ENCODE results near the gene VAC14.

The VAC14 gene

DNA sequence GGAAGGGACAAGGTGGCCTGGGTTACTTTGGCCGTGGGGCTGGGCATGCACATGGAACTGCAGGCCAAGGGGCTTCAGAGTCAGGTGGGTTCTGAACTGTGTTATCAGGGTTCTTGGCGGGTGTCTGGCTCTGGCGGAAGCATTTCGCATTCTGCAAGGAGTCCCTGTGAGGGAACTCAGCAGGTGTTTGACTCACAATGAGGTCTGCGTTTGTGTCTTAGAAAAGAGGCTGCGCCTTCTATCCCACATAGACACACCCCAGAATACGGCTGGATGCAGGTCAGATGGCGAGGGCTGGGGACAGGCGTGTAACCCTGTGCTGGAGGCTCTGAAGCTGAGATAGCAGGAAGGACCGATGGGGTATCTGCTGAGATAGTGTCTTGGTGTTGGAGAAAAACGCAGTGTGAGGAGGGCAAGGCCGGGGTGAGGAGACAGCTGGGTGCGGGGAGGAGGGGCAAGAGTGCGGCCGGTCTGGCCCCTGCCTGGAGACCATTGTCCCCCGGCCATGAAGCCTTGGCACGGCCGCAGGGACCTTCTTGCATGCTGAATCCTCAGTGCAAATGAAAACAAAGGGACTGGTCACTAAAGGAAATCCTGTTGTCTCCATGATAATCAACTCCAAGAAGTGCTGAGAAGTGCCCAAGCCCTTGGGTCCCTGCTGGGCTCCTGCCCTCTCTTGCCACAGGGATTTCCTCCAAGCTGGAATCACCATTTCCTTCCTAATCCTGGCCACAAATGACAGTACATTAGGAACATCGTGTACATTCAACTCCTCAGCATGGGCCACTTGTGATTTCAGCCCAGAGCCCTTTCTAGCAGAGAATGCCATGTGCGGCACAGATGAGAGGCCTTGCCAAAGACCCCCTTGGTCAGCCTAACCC lies 92.4 kb downstream of the VAC14 start:
- DNase-seq (ENCODE audit: low read depth): no peak

DNA sequence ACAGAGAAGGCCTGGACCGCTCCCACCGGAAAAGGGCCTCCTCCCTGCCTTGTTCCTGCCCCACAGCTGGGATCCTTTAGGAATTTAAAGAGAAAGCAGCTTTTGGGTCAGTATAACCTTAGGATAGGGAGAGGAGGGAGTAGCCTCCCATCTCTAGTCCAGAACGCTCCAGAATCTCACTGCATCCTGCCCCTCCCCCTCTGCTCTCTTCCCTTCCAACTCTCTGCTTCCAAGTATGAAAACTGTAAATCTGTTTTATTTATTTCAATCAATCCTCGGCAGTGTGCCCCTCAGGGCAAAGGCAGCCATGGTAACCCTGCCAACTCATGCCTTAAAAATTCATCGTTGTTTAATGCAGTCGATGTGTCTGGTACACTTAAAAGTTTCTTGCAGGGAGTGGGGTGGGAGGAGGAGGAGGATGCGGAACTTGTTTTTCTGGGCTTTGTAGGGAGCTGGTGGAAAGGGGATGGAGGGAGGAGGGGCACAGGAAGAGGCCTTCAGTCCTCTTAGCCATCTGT lies 94.0 kb downstream of the VAC14 start:
- DNase-seq (ENCODE audit: low read depth): no peak

DNA sequence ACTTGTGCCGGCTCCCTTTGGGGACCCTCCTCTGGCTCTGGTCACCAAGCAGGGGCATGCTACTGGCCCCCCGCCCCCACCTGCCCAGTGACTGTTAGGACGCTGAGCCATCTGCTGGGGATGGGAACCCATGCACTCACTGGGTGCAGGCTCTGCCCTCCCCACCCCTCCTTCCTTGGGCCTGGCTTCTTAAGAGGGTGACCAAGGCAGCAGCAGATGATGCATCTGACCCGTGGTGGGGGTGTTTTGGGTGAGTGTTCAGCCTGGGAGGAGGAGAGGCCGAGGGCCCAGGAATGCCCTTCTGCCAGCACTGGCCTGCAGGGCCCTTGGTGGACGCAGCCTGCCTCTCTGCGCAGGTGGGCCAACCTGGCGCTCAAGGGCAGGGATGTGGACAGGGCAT lies 95.9 kb downstream of the VAC14 start:
- DNase-seq (ENCODE audit: low read depth): no peak

DNA sequence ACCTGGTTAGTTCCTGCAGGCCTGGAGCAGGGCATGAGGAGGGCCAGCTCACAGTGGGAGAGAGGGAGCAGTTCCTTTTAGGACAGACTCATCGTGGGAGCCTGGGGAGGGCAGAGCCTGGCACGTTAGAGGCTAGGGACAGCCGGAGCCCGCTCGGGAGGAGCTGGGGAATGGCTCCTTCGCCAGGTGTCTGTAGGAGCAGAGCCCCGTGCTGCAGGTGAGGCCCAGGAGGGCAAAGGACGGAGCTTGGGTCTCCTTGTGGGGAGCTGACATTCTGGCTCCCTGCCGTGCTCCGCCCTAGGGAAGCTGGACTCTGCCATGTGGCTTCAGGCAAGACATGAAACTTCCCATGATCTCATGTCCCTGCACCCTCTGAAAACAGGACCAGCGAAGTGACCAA lies 96.4 kb downstream of the VAC14 start:
- DNase-seq (ENCODE audit: low read depth): no peak

DNA sequence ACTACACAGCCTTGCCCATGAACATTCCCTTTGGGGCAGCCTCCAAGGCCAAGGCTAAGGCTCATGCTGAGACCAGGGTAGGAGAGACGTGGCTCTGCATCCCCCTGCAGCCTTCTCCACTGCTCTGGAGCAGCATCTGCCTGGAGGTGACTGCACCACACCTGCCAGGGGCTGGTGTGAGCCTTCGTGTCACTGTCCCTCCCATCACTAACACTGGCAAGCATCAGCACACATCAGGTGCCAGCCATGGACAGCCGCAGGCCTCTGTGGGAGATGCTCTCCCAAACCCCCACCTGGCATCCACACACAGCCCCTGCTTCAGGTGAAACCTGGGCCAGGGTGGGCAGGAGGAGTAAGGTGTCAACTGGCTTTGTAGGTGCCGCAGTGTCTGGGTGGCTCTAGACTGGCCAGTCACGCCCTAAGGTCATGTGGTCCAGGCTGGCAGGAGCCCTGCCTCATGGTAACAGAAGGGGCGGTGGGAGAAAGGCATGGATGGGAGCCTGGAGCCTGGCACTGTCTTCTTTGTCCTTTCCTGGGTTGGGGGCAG lies 97.0 kb downstream of the VAC14 start:
- no peak for DNase-seq (ENCODE audit: low read depth)

DNA sequence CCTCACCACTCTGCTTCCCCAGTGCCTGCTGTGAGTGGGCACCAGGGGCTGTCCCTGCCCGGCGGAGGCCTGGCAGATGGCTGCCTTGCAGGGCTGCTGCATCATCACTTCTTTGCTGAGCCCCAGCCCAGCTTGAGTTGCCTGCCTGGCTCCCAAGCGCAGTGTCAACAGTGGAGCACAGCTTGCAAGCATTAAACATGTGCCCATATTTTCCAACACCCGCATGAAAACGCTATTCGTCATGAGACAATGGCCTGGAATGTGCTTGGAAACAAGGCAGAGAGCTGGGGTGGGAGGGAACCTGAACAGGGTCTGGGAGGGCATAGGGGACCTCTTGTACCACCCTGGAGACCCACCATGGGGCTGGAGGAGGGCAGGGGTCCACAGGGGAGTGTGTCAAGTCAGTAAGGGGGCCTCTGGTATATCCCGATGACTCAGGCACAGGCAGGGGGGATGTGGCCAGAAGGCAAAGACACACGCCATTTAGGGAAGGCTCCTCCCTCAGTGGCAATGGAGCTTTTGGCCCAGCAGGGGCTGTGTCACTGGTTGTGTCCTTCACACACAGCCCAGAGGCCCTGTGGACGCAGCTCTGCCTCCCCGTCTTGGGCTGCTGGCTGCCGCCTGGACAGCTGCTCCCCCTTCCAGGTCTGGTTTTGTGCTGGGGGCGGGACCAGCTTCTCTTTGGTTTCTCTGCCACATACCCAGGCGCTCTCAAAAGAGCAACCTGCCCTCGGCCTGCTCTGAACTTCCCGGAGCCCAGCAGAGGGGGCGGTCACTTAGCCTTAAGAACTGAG lies 97.7 kb downstream of the VAC14 start:
- DNase-seq (ENCODE audit: low read depth): no peak

DNA sequence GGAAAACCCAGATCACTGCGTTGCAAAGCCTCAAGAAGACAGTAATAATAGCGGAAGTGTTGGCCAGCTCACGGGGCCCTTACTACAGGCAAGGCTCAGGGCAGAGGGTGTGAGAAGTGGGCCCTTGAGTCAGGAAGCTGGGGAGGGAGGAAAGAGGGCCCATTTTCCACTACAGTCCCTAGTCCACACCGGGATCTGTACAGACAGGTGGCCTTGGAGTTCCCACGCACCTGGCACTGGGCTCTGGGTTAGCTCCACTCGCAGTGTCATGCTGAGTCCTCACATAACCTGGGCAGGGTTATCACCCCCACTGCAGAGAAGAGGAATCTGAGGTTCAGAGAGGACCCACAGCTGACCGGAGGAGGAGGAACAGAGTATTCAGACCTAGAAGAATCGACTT lies 98.3 kb downstream of the VAC14 start:
- DNase-seq (ENCODE audit: low read depth): no peak

DNA sequence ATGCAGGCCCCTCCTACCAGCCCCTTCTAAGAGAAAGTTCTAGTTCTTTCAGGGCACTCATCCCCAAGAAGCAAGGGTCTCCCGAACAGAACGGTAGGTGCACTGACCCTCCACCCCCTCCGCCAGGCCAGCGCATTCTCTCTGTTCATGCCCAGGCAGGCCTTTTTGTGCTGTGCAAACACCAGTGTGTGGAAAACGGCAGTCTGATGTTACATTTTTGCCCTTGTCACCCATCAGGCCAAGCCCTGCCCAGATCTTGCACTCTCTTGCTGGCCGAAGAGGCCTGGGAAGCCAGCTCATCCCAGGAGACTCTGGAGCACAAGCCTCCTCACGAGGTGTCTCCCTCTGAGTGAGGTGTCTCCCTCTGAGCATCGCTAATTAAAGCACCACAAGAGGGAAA lies 99.0 kb downstream of the VAC14 start:
- DNase-seq (ENCODE audit: low read depth): no peak

DNA sequence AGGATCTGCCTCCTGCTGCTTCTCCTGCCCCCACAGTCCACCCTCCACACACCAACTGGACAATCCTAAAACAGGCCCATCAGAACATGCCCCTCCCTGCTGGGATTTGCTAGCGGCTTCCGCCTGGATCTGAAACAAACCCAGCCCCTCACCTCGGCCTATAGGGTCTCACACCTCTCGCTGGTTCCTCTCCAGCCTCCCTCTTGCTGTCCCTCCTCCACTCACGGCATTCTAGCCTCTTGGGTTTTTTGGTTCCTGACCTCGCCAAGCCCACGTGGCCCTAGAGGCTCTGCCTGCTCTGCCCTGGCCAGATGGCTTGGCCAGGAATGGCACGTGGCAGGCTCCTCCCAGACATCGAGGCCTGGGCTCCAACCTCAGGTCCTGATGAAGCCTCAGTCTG lies 99.4 kb downstream of the VAC14 start:
- no peak for DNase-seq (ENCODE audit: low read depth)

DNA sequence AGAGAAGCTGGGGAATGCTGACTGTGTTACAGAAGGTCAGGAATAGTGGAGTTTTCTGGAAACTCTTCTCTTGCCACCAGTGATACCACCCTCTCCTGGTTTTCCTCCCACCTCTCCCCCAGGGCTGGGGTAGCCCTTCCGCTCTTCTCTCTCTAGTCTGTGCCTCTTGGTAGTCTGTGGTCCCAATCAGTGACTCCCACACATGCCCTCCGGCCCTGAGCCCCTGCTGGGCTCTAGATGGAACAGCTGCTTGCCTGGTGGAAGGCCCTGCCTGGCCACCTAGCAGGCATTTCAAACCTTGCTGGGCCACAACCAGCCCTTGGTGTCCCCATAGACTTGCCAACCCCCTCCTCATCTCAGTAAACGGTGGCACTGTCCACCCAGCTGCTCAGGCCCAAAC lies 99.9 kb downstream of the VAC14 start:
- no peak for DNase-seq (ENCODE audit: low read depth)

DNA sequence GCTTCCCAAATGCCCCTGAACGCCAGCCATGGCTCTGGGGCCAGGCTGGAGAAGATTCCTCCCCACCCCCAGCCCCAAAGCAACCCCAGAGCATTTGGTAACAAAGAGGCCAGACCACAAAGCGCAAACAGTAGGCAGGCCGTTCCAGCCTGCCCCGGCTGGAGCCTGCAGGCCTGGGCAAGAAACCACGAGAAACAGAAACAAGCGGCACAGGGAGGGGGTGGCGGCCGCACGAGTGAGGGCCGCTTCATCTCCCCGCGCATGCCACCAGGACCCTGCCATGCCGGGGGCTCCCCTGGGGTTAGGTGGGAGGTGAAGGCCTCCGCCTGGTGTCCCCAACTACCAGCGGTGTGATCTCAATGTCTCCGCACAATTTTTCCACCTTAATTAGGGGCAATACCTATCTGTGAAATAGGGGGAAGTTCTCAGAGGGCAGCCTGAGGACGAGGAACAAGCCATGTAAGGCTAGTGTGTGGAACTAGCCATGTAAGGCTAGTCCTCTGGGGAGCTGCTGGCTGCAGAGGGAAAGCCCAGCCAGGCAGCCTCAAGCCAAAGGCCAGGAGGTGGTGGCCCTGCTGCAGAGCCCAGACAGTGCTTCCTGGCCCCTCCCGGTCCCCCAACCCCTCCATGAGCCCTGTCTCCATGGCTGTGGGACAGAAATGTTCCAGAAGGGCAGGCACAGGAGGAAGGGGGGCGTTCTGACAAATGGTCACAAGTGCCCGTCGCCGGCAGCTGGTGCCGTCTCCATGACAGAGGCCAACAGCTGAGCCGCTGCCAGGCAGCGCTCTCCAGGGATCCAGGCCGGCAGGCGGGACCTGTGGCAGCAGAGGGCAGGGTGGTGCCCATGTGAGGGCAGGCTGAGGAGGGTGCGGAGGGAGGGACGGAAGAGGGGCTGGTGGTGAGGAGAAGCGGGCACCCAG lies 100.6 kb downstream of the VAC14 start:
- DNase-seq (ENCODE audit: low read depth): no peak

DNA sequence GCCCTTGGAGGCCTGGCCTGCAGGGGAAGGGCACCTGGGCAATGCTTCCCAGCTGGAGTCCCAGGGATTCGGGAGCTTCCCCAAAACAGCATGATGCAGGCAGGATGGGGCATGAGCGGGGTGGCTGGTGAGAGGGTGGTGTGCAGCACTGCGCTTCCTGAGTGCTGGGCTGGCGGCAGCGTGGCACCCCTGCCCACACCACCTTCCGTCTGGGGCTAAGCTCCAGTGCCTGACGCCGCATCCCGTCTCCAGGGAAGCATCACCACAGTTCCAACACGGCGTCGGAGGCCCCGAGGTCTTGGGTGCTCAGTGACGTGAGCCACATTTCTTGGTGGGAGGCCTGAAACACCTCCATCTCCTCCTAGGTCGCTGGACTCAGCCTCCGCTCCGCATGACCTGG lies 101.3 kb downstream of the VAC14 start:
- no peak for DNase-seq (ENCODE audit: low read depth)

DNA sequence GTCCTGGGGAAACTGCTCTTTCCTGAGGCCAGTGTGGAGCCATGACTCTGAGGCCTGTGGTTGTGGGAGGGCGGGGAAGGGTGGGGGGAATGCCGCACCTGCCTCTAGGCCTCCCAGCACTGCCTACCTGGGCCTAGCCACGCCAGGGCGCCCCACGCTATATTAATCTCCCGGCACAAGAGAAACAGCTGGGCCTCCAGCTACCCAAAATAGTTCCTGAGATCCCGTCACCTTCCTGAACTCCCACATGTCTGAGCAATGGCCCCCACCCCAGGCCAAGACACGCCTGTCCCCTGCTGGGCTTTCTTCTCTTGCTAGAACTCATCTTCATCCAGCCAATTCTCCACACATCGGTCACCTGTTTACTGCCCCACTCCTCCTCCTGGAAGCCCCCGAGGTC lies 102.1 kb downstream of the VAC14 start:
- DNase-seq (ENCODE audit: low read depth): no peak

DNA sequence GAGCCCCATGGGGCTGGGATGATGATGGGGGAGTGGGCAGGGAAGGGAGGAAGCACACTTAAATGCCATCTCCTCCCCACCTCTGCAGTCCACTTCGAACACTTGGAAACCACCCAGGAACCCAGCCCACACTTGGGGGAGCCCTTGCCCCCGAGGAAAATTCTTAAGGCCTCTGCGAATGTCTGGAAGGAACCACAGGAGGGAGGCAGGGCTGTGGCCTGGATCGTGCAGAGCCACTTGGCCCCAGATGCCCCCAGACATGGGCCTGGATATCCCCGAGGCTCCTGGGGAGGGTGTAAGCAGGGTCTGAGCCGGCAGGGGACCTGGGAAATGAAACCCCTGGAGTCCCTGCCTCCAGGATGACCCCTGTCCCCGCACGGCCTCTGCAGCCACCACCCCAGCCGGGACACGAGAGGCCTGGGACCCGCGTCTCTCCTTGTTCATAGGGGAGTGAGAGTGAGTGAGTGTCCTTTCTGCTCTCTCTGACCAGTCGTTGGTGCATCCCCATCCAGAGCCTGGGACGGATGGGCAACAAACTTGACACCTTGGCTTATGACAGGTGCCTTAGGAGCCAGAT lies 103.3 kb downstream of the VAC14 start:
- DNase-seq (ENCODE audit: low read depth): no peak

DNA sequence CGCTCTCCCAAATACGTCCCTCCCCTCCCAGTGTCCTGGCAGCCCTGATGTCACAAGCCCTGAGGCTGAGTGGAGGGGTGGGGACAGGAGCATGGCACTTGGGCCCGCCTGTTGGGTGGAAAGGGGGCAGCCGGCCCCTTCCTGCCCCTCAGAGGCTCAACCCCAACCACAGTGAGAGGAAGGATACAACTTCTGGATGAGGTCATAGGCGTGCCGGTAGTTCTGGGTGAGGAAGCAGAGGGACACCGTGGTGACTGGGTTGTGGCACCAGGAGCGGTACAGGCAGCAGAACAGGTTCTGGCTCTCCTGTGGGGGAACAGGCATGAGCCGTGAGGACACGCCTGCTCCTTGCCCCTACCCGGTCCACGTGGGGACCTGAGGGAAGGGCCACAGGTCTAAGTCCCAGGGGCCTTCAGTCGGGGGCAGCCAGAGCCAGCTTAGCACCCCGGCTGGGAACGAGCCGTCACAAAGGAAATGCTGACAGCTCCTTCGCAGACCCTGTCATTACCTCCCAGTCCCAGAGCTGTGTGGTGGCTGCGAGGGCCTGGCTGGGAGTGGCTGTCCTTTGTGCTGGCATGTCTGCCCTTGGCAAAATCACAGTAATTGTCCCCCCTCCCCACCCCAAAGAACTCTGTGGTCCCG lies 103.9 kb downstream of the VAC14 start:
- no peak for DNase-seq (ENCODE audit: low read depth)

DNA sequence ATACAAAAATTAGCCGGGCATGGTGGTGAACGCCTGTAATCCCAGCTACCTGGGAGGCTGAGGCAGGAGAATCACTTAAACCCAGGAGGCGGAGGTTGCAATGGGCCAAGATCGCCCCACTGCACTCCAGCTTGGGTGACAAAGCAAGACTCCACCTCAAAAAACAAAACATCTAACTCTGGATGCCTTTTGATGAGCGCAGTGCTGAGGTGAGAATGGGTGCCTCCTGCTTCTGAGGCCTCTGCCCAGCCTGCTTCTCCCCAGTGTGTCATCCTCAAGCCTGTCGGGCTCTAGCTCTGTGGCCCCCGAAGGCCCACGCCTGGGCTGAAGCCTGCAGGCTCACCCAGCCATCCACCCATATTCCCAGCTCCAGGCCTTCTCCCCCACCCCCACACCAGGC lies 104.6 kb downstream of the VAC14 start:
- DNase-seq (ENCODE audit: low read depth): no peak

DNA sequence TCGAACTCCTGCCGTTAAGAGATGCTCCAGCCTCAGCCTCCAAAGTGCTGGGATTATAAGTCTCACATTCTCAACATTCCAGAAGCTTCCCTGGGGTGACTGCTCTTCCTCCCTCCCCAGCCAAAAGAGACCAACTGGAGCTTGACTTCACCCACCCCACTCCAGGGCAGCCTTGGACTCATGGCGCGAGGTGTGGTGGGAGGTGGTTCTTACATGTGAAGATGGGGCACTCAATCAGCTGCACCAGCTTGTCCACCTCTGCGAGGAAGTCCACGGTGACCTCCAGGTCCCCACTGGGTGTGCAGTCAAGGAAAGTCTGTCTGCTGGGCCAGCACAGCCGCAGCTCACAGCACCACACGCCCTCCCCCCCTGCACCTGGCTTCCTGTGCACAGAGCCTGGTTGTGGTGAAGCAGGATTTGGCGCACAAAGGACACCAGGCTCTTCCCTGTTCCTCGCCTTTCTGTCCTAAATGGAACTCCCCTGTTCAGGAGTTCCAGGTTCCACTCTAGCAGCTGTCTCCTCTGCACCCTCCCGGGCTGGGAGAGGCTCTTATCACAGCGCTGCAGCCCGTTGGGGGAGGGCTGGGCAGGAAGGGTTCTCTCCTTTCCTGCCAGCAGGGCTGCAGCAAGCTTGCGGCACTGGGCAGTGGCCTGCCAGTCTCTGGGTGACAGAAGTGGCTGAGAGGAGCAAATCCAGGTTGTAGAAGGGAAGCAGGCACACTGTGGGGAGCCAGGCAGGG lies 105.5 kb downstream of the VAC14 start:
- DNase-seq (ENCODE audit: low read depth): no peak

DNA sequence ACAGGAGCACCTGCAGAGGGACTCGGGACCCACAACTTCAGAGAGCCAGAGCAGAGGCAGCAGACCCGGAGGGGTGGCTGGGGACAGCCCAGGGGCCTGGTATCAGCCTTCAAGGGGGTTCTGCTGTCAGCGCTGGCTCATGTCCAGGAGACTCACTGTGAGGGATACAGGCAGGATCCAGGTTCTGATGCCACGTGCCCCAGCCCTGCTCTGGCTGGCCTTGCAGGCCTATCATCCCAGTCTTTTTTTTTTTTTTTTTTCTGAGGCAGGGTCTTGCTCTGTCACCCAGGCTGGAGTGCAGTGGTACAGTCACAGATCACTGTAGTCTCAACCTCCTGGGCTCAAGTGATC lies 106.1 kb downstream of the VAC14 start:
- no peak for DNase-seq (ENCODE audit: low read depth)

DNA sequence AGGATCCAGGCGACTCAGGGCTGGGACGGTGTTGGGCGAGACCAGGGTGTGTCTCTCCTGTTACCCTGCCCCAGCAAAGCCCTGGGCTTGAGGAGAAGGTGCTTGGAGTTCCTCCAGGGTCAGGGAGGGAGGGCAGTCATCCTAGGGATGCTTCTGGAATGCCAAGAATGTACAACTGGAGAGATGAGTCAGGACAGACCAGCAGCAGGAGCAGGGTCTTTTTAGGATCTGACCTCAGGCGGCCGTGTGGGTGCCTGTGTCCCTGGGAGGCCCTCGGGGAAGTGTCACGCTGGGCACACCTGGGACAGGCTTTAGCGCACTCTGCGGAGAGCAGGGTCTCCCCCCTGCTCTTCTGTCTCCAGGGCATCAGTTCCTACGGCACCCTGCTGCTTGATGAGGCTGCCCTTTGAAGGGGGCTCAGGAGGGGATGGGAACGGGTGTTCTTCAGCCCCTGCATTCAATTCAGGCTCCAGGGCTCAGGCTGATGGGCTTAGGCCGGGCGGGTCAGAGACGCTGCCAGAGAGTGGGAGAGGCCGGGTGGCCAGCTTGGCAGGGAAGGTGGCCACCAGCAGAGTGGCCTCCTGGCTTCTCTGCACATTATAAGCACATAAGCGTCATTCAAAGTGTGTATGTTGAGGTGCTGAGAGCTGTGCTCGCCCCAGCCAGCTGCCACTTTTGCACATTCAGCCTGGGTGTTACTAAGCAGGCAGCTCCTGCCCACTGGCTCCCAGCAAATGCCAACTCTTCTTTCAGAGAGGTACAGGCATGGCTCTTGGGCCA lies 106.7 kb downstream of the VAC14 start:
- no peak for DNase-seq (ENCODE audit: low read depth)
